HG03175 (cell line): Measurements from ENCODE around the gene PTGR2.
"Not testable (repeated sequence)": the region's sequence is repeated elsewhere in the genome, so short reads cannot be mapped to it uniquely, and the experiment has no call there.

ENCODE experiments used
- ATAC-seq: cut with Tn5 transposase; IDR thresholded peaks from one replicate; pipeline ENCODE4 v1.9.1; 2021; ENCODE audit warnings: mild to moderate bottlenecking, moderate library complexity; ENCODE audit not compliant: unreplicated experiment

Gene PTGR2

DNA sequence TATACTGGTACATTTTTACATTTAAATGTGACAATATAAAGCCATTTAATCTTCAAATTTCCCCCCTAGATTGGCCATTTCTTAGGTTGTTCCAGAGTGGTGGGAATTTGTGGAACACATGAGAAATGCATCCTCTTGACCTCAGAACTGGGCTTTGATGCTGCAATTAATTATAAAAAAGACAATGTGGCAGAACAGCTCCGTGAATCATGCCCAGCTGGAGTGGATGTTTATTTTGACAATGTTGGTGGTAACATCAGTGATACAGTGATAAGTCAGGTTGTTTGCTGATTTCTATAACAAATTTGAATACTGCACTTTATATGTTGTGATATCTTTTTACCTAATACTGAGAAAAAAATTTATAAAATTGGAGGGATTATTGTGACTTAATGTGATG lies 27.4 kb downstream of the PTGR2 start:
- no peak for ATAC-seq

DNA sequence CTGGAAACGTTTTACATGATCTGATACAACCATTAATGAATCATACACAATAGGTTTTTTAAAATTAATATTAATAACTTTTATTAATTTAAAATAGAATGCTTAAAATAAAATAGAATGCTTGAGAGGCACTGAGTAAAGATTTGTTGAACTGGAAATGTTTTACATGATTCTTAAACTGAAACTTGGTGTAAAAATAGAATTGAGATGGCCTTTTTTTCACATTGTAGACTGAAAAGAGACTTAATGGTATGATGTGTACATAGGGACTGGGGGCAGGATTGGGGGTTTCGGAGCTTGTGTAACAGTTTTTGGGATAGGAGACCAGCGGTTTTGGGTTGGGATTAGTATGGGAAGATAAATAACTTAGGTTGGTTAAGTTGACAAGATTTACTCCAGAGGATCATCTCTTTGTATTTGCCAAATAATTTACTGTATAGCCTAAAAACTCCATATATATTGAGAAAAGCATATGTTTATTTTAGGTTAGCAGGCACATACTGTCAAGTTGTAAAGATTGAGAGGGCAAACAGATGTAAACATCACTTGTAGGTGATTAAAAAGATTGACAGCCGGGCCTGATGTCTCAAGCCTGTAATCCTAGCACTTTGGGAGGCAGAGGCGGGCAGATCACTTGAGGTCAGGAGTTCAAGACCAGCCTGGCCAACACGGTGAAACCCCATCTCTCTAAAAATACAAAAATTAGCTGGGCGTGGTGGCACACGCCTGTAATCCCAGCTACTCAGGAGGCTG lies 33.0 kb downstream of the PTGR2 start:
- ATAC-seq: no peak

DNA sequence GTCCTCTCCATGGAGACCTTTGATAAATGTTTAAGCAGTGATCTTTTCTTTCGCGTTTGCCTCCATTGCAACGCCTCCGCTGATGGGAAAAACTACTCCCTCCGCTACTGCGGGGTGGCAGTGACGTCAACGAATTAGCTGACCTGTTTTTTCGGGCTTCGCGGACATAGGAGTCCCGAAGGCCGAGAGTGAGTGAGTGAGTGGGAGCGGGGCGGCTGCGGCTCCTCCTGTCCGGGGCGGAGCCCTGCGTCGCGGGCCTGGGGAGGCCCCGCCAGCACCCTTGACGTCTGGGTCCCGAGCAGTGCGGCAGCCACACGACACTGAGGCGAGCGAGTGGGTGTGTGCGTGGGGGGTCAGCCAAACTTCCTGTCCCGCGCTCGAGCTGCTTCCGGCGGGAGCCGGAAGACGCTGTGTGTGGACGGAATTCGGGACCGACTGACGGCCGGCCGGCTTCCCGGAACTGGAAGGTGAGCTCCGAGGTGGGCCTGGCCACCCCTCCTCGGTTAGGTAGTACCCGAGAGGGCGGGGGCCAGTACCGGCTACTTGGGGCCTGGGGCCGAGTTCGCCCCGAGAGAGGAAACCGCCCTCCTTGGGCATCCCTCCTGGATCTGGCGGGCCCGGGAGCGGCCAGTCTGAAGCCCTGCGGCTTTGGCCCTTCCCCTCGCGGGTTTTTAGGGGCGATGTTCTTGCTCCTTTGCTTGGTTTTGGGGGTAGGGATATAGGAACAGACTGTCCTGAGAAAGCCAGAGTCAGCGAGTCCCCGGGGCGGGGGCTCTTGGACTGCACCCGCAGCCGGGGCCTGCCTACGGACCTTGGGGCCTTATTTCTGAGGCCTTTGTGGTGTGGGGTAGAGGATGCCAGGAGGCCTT lies 35.1 kb downstream of the PTGR2 start, which contains the start of gene ZNF410:
ZNF410 (plus strand) TSS at position 411 of the 869 bp plus-strand sequence. CDS start 5,317 bp downstream, outside the sequence.
- peak; percentile 98 for ATAC-seq

DNA sequence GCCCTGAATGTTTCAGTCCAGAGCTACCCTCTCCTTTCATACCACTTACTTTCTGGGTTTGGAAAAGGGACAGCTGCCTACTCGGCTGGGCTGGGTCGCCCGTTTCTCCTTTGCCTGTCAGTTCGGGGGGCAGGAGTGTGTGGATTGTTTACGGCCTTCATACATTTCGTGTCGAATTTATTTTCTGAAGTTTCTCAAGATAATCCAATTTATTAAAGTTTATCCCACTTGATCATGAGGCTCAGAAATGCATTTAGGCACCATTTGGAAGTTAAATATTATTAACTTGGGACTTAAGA lies 35.6 kb downstream of the PTGR2 start:
- ATAC-seq: no peak

DNA sequence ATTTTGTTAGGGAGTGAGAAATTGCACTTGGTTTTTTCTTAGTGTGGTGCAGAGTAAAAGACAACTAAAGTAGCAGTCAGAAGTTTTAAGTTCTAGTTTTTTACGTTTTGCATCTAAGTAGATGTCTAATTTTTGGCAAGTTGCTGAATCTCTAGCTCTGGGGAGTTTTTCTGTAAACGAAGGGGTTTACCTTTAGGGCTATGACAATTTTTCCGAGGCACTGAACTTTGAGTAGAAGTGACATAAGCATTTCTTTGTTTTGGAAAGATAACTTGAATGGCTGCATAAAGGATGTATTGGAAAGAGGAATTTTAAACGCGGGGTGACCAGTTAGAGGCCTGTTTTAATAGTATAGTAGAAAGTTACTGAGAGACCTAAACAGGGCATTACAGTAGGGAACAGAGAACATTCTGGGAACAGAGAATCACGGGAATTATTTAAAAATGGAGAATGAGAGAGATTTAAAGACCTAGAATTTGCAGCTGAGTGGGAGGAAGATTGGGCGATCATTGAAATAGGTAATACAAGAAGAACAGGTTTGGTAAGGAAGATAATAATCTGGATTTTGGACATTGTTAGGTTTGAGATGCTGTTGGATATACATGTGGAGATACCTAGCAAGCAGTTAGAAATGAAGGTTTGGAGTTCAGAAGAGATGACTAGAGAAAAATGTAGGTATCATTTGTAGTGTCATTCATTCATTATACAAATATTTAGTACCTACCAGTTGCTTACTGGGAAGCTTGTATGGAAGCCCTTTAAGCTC lies 36.2 kb downstream of the PTGR2 start:
- ATAC-seq: no peak

DNA sequence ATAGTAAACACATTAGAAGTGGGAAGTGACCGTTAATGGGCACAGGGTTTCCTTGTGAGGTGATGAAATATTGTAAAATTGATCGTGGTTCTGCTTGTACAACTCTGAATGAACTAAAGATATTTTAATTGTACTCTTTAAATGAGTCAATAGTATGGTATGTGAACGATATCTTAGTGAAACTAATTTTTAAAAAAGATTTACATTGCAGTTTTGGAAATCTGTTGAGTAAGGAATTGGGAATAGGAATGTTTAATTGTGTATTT lies 36.8 kb downstream of the PTGR2 start:
- ATAC-seq: no peak

DNA sequence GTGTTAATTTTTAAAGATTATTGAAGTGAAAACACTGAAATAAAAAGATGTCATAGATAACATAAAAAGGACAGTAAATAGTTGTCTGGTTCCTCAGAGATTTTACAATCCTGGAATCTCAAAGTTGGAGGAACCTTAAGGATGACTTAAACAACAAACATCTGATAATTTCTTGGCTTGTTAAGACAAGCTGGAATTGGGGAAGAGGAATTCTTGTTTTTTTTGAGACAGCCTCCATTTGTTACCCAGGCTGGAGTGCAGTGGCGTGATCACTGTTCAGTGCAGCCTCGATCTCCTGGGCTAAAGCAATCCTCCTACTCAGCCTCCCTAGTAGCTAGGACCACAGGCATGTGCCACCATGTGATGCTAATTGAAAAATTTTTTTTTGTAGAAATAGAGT lies 37.3 kb downstream of the PTGR2 start:
- ATAC-seq: no peak

DNA sequence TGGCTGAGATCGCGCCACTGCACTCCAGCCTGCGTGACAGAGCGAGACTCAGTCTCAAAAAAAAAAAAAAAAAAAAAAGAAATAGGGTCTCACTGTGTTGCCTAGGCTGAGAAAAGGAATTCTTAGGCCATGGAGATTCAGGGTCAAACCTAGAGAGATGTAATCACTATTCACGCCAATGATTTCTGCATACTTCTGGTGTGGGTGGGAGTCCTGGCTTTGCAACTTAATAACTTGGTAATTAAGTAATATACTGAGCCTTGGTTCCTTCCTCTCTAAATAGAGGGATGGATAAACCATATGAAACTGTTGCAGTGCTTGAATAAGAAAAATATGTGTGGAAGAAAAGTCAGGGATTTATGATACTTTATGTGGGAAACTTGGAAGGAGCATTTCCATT lies 37.7 kb downstream of the PTGR2 start:
- no peak for ATAC-seq

DNA sequence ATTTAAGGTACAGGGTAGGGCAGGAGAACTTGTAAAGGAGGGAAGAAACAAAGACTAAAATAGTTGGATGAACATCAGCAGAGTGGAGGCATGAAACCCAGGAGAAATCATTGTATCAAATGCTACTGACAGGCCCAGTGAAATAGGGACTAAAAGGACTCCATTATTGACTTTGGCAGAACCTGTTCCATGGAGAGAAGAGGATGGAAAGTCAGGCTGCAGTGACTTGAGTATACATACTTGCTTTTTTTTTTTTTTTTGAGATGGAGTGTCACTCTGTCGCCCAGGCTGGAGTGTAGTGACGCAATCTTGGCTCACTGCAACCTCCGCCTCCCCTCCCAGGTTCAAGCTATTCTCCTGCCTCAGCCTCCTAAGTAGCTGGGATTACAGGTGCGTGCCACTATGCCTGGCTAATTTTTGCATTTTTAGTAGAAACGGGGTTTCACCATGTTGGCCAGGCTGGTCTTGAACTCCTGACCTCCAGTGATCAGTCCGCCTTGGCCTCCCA lies 42.6 kb downstream of the PTGR2 start:
- ATAC-seq: not testable (repeated sequence)

DNA sequence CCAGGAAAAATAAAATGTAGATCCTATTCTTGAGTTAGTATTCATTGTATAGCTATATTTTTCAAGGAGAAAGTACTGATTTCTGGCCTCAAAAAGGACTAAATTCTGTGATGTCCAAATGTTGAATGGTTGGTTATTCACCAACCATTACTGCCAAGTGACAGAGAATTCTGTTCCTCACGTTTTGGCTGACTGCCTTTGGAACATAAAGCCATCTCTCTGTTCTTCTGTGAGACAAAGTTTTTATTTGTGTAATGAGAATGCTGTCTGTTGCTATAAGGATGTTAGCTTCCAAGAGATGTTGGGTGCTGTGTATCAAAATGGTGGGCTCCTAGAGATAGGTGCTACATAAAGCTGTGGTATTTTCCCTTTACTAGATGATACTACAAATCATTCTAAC lies 44.3 kb downstream of the PTGR2 start:
- no peak for ATAC-seq

DNA sequence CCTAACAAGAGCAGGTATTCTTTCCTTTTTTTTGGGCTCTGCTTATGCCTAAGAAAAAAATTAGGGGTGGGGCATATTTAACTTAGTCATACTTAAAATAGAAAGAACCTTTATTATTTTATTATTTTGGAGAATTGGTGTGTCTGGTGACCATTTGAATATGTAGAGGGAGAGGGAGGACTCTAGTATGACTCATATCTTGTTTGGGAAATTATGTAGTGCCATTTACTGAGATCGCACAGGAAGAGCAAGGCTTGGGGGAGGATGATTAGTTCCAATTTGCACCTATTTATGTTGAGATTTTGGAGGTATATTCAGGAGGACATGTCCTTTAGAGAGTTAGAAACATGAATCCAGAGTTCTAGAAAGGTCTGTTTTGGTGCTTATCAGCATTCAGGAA lies 44.9 kb downstream of the PTGR2 start:
- ATAC-seq: no peak

DNA sequence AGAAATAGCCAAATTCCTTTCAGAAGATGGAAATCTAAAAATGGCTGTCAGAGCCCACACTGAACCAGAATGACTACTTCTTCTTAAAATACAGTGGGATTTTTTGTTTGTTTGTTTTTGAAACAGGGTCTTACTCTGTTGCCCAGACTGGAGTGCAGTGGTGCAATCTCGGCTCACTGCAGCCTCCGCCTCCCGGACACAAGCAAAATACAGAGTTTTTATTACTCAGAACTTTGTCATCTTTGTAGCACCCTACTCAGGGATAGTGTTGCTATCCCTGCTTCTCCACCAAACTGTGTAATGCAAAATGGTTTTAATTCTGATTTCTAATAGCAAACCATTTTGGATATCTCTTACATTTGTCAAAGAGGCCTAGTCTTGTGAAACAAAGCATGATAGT lies 51.4 kb downstream of the PTGR2 start:
- no peak for ATAC-seq

DNA sequence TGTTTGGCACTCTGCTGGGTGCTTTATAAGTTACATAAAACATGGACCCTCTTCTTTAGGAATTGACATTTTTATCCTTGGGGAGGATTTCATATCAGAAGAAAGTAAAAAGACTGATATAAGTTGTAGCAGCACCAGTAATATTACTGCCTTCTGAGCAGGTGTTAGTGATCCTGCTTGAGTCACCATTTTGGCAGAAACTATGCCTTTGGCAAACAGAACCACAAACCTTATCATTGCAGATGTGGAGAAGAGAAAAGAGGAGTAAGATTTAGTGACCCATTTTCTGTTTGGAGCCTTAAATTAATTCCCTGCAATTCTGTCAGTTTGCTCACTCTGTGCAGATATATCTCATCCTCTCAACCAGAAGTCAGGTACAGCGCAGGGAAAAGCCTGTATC lies 58.0 kb downstream of the PTGR2 start:
- ATAC-seq: no peak

DNA sequence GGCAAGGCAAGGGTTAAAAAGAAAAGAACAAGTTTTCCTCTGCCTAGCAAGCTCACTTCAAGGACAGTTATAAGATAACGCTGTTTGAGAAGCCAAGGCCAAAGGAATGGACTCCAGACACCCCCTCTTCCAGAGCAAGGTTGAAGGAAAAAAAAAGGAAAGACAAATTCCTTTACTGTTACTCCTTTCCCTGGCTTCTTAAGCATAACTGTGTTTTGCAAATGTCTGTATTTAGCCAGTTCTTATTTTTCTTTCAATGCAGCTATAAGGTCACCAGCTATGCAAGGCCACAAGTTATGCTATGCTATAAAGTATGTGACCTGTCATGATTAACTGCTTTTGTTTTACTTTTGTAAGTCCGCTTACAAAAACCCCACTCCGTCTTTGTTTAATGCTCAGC lies 61.6 kb downstream of the PTGR2 start:
- no peak for ATAC-seq

DNA sequence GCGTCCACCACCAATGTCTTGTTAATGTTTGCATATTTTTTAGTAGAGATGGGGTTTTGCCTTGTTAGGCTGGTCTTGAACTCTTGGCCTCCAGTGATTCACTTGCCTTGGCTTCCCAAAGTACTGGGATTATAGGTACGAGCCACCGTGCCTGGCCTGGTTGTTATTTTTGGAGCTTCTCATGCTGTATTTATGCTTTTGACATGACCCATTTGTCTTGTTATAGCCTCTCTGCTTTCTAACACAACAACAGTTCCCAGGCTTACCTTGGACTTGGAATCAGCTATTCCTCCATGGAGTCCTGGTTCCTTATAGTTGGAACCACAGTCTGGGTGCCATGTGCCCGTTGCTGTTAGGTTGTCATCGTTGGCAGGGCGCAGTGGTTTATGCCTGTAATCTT lies 64.7 kb downstream of the PTGR2 start:
- no peak for ATAC-seq

DNA sequence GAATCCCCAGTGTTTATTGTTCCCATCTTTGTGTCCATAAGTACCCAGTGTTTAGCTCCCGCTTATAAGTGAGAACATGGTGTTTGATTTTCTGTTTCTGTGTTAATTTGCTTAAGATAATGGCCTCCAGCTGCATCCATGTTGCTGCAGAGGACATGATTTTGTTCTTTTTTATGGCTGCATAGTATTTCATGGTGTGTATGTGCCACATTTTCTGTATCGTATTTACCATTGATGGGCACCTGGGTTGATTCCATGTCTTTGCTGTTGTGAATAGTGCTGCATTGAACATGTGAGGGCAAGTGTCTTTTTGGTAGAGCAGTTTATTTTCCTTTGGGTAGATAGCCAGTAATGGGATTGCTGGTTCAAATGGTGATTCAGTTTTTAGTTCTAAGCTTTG lies 67.8 kb downstream of the PTGR2 start:
- ATAC-seq: not testable (repeated sequence)

DNA sequence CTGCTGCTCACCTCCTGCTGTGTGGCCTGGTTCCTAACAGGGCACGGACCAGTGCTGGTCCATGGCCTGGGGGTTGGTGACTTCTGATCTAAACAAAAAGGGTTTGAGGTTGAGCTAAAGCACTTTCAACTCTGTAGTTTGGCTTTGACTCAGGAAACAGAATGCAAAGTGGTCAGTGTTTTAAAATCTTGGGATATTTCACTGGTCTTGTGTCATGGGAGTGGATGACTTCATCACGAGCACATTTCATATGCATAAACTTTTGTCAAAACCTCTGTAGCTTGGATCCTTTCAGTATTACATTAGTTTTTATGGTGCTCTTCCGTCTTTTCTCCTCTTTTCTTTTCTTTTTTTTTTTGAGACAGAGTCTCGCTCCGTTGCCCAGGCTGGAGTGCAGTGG lies 72.7 kb downstream of the PTGR2 start:
- no peak for ATAC-seq
